A549 (cell line): ENCODE data around the gene HLA-DOB. TPM values are rescaled to one million over a fixed set of nuclear protein-coding genes. Genes with fewer than 3 reads are reported as not detected.

ENCODE experiments used
- ATAC-seq, 2 experiments: fragments of 200-7000 bp in 1 of 2; fragments of >200 bp in 1 of 2; cut with Nextera tagmentation in 1 of 2; cut with Tn5 transposase in 1 of 2; 3 replicates each; pipeline versions ENCODE4 v1.8.0 to v1.9.1; 2018 to 2020; ENCODE audit warnings: mild to moderate bottlenecking in 1 of 2, moderate library complexity in 1 of 2
- CTCF ChIA-PET: fragments of 300-600 bp; sonication (Branson Sonifier 250); formaldehyde crosslinking; extraction: SDS; loops from one replicate; lab custom pipeline; 2021; ENCODE audit warnings: antibody characterized with exemption, inconsistent platforms; lab: Yijun Ruan, JAX
- POLR2A ChIA-PET: fragments of 350-600 bp; formaldehyde crosslinking; extraction: SDS; loops from one replicate; lab custom pipeline; 2021; ENCODE audit warnings: antibody characterized with exemption, inconsistent platforms; lab: Yijun Ruan, JAX
- DNase-seq, 2 experiments: peaks; one replicate each; pipeline versions ENCODE4 v3.0.0 to v3.0.0-alpha.2; 2011 to 2016; ENCODE audit warnings: low read depth in 1 of 2, low spot score in 1 of 2
- FAIRE-seq: peaks from 2 replicates; lab custom pipeline; 2011; peaks lifted over from hg19 to GRCh38; lab: Jason Lieb, UNC
- H3K27ac ChIP-seq, 2 experiments: fragments of >200 bp; sonication (Bioruptor Twin); formaldehyde crosslinking; 3 replicates each; pipeline ENCODE4 v1.5.1; 2016 to 2017
- H3K4me1 ChIP-seq: fragments of >200 bp; sonication (Bioruptor Twin); formaldehyde crosslinking; 3 replicates; pipeline ENCODE4 v1.6.1; 2016
- H3K4me2 ChIP-seq: fragments of >200 bp; sonication (Bioruptor Twin); formaldehyde crosslinking; 3 replicates; pipeline ENCODE4 v1.6.1; 2016
- H3K4me3 ChIP-seq: fragments of >200 bp; sonication (Bioruptor Twin); formaldehyde crosslinking; 3 replicates; pipeline ENCODE4 v1.5.1; 2016
- H3K9me3 ChIP-seq: fragments of >200 bp; sonication (Bioruptor Twin); formaldehyde crosslinking; 3 replicates; pipeline ENCODE4 v1.6.1; 2016
- BCL3 ChIP-seq: fragments of >200 bp; sonication (Bioruptor Twin); formaldehyde crosslinking; IDR thresholded peaks from 3 replicates; pipeline ENCODE4 v1.6.1; 2016
- BHLHE40 ChIP-seq: IDR thresholded peaks from 2 replicates; pipeline ENCODE4 v1.6.1; 2012; ENCODE audit warnings: low read depth, low read length, inconsistent platforms
- ELK1 ChIP-seq: fragments of 150-350 bp; IDR thresholded peaks from 2 replicates; pipeline ENCODE4 v1.6.1; 2014; ENCODE audit warnings: low read depth, mild to moderate bottlenecking, low read length
- FOSB ChIP-seq: fragments of 250-450 bp; sonication (Bioruptor Pico); IDR thresholded peaks from 2 replicates; pipeline ENCODE4 v1.5.0; 2020; ENCODE audit warnings: mild to moderate bottlenecking, moderate library complexity
- HDAC2 ChIP-seq: fragments of 200-600 bp; sonication (generic); IDR thresholded peaks from 2 replicates; pipeline ENCODE4 v1.6.1; 2016
- HMGXB4 ChIP-seq: fragments of 250-450 bp; sonication (Bioruptor Pico); IDR thresholded peaks from 2 replicates; pipeline ENCODE4 v1.5.0; 2021; ENCODE audit warnings: mild to moderate bottlenecking, moderate library complexity, borderline replicate concordance
- HOXA7 ChIP-seq: fragments of 250-450 bp; sonication (Bioruptor Pico); IDR thresholded peaks from 2 replicates; pipeline ENCODE4 v1.5.0; 2020; ENCODE audit warnings: mild to moderate bottlenecking, moderate library complexity
- HOXB5 ChIP-seq: fragments of 250-450 bp; sonication (Bioruptor Pico); IDR thresholded peaks from 2 replicates; pipeline ENCODE4 v1.5.0; 2020; ENCODE audit warnings: mild to moderate bottlenecking, moderate library complexity
- JUN ChIP-seq, 2 experiments: fragments of >200 bp; sonication (Bioruptor Twin); formaldehyde crosslinking; IDR thresholded peaks; 2 replicates in 1 of 2; 3 replicates in 1 of 2; pipeline ENCODE4 v1.6.1; 2016 to 2017
- MYC ChIP-seq: IDR thresholded peaks from 2 replicates; pipeline ENCODE4 v1.6.1; 2012; ENCODE audit warnings: mild to moderate bottlenecking, inconsistent platforms, low read length, improper control_type of control experiment, borderline replicate concordance
- NFE2L2 ChIP-seq: fragments of 150-350 bp; conservative IDR thresholded peaks from 2 replicates; pipeline ENCODE4 v1.6.1; 2014; ENCODE audit warnings: low read length
- NPAS2 ChIP-seq: fragments of 250-450 bp; sonication (Bioruptor Pico); IDR thresholded peaks from 2 replicates; pipeline ENCODE4 v1.8.0; 2022; ENCODE audit warnings: mild to moderate bottlenecking, moderate library complexity, borderline replicate concordance
- PBX3 ChIP-seq: IDR thresholded peaks from 2 replicates; pipeline ENCODE4 v1.6.1; 2012
- PHF8 ChIP-seq: fragments of 200-600 bp; sonication (generic); IDR thresholded peaks from 2 replicates; pipeline ENCODE4 v1.6.1; 2016; ENCODE audit warnings: low read depth, mild to moderate bottlenecking, antibody characterized with exemption, moderate library complexity, borderline replicate concordance
- POLR2AphosphoS2 ChIP-seq: conservative IDR thresholded peaks from 2 replicates; pipeline ENCODE4 v1.6.1; 2012; ENCODE audit warnings: low read length, improper control_type of control experiment, inconsistent platforms
- RARB ChIP-seq: fragments of 250-450 bp; sonication (Bioruptor Pico); IDR thresholded peaks from 2 replicates; pipeline ENCODE4 v1.8.0; 2021; ENCODE audit warnings: mild to moderate bottlenecking, moderate library complexity
- RFX5 ChIP-seq: fragments of 450-650 bp; IDR thresholded peaks from 2 replicates; pipeline ENCODE4 v1.7.1; 2014; ENCODE audit warnings: antibody characterized with exemption, mild to moderate bottlenecking, moderate library complexity
- SMC3 ChIP-seq: fragments of >200 bp; sonication (Bioruptor Twin); formaldehyde crosslinking; IDR thresholded peaks from 3 replicates; pipeline ENCODE4 v1.6.1; 2018; ENCODE audit warnings: inconsistent platforms
- SREBF2 ChIP-seq: fragments of 450-650 bp; IDR thresholded peaks from 2 replicates; pipeline ENCODE4 v1.6.1; 2014; ENCODE audit warnings: mild to moderate bottlenecking, moderate library complexity
- TFCP2L1 ChIP-seq: fragments of 250-450 bp; sonication (Bioruptor Pico); IDR thresholded peaks from 2 replicates; pipeline ENCODE4 v1.5.0; 2021; ENCODE audit warnings: mild to moderate bottlenecking
- ZC3H11A ChIP-seq: fragments of 450-650 bp; IDR thresholded peaks from 2 replicates; pipeline ENCODE4 v1.6.1; 2014; ENCODE audit warnings: antibody characterized with exemption, mild to moderate bottlenecking
- ZNF302 ChIP-seq: fragments of 250-450 bp; sonication (Bioruptor Pico); IDR thresholded peaks from 2 replicates; pipeline ENCODE4 v1.9.0; 2021; ENCODE audit warnings: inconsistent platforms, mild to moderate bottlenecking, moderate library complexity
- ZSCAN20 ChIP-seq: fragments of 250-450 bp; sonication (Bioruptor Pico); IDR thresholded peaks from 2 replicates; pipeline ENCODE4 v1.8.0; 2022; ENCODE audit warnings: mild to moderate bottlenecking, moderate library complexity
- WGBS: methylation state at CpG from one replicate; pipeline ENCODE4 v1.1.6; 2017; ENCODE audit errors: missing lambda C conversion rate; 5-methylcytosine and 5-hydroxymethylcytosine counted together
- polyA plus RNA-seq, 4 experiments: library from polyadenylated mRNA; depleted of rRNA in 3 of 4; stranded (reverse); fragments of >200 nt; fragmentation: RNase III in 1 of 4; extraction: RNeasy Plus Mini Kit Qiagen cat#74134 plus additional on column Dnase treatment in 1 of 4; gene quantifications; 2 replicates in 3 of 4; 3 replicates in 1 of 4; pipeline ENCODE4 v1.2.3, GENCODE V29; 2011 to 2017
- TF ChIP-seq, protein P1 (sequence below): fragments of 450-650 bp; IDR thresholded peaks from 2 replicates; pipeline ENCODE4 v1.6.1; 2014; ENCODE audit warnings: antibody characterized with exemption

The HLA-DOB gene
- polyA plus RNA-seq, 2 of the 4 experiments (the other 2 are of a cell fraction), result 0.08 to 0.10 TPM

GRCh38 chr6:32775071-32775470 is 41.7 kb downstream of the HLA-DOB start:
- POLR2A ChIA-PET, result no interaction called here
- 0% methylated on average over 1 of the region's 1 CpG for WGBS
- Histone ChIP-seq H3K9me3 (no peaks in the 10 kb centered on the region), H3K4me3 (no peak overlapping the region), H3K4me1 (no peaks in the 10 kb centered on the region), H3K4me2 (no peak overlapping the region), H3K27ac (no peak overlapping the region)
- no peak for FAIRE-seq
- DNase-seq, result no peak
- CTCF ChIA-PET, result interaction anchor here (1.0 kb wide), 1 partner anchor 13 kb away, joined by 3 read pairs; no protein-coding TSS in a partner anchor
- TF ChIP-seq RARB (CRISPR knock-in tag) (no peak), JUN (IDR thresholded peaks at IDR 0.05) (no peak), PHF8 (no peak), NFE2L2 (no peak), MYC (no peak), SMC3 (no peak), POLR2AphosphoS2 (no peak), HMGXB4 (CRISPR knock-in tag) (no peak), HDAC2 (no peak), ZNF302 (CRISPR knock-in tag) (no peak), RFX5 (no peak), HOXA7 (CRISPR knock-in tag) (no peak), ZC3H11A (no peak), BHLHE40 (no peak)
- ATAC-seq, result no peak

DNA sequence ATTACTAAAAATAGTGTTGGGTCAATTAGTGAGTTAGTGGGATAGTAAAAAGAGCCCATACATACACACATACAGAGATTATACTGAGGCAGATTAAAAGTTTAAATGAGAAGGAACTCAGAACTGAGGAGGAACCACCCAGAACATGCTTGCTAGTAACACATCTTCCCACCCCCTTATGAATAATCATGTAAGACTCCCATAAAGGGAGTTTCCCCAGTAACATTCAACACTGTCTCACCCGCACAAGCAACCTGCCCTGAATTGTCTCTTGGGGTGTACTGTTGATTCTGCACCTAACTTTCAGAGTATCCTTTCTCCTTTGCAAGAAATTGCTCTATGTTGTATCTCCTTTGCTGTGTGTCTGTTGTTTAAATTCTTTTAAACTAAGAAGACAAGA is 42.4 kb downstream of the HLA-DOB start:
- Histone ChIP-seq H3K4me1 (no peaks in the 10 kb centered on the region), H3K27ac (no peak overlapping the region), H3K4me3 (no peak overlapping the region), H3K9me3 (no peaks in the 10 kb centered on the region), H3K4me2 (no peak overlapping the region)
- DNase-seq, result no peak
- WGBS, result 13% methylated on average over 1 of the region's 1 CpG
- TF ChIP-seq FOSB (CRISPR knock-in tag), result no peak
- TF ChIP-seq SREBF2, result no peak
- TF ChIP-seq, protein P1, sequence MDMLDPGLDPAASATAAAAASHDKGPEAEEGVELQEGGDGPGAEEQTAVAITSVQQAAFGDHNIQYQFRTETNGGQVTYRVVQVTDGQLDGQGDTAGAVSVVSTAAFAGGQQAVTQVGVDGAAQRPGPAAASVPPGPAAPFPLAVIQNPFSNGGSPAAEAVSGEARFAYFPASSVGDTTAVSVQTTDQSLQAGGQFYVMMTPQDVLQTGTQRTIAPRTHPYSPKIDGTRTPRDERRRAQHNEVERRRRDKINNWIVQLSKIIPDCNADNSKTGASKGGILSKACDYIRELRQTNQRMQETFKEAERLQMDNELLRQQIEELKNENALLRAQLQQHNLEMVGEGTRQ, result no peak
- no peak for TF ChIP-seq BCL3
- no peak for TF ChIP-seq ZNF302 (CRISPR knock-in tag)
- no peak for TF ChIP-seq PHF8
- TF ChIP-seq NPAS2, result no peak
- TF ChIP-seq RARB (CRISPR knock-in tag), result no peak
- no peak for TF ChIP-seq HOXB5 (CRISPR knock-in tag)
- TF ChIP-seq PBX3, result no peak
- TF ChIP-seq BHLHE40, result no peak
- TF ChIP-seq POLR2AphosphoS2, result no peak
- no peak for TF ChIP-seq ELK1
- TF ChIP-seq HDAC2, result no peak
- TF ChIP-seq TFCP2L1, result no peak
- TF ChIP-seq ZSCAN20 (CRISPR knock-in tag), result no peak
- TF ChIP-seq NFE2L2, result no peak
- ChIA-PET POLR2A (no interaction called here), CTCF (interaction anchor here (0.6 to 1.0 kb wide), 2 partner anchors 10 to 14 kb away, joined by 3 read pairs; no protein-coding TSS in a partner anchor)
- no peak for ATAC-seq
- no peak for FAIRE-seq
